ENCODE measurements around the gene PERCC1.
"Not testable (repeated sequence)": the region's sequence is repeated elsewhere in the genome, so short reads cannot be mapped to it uniquely, and the experiment has no call there.

The PERCC1 gene

DNA sequence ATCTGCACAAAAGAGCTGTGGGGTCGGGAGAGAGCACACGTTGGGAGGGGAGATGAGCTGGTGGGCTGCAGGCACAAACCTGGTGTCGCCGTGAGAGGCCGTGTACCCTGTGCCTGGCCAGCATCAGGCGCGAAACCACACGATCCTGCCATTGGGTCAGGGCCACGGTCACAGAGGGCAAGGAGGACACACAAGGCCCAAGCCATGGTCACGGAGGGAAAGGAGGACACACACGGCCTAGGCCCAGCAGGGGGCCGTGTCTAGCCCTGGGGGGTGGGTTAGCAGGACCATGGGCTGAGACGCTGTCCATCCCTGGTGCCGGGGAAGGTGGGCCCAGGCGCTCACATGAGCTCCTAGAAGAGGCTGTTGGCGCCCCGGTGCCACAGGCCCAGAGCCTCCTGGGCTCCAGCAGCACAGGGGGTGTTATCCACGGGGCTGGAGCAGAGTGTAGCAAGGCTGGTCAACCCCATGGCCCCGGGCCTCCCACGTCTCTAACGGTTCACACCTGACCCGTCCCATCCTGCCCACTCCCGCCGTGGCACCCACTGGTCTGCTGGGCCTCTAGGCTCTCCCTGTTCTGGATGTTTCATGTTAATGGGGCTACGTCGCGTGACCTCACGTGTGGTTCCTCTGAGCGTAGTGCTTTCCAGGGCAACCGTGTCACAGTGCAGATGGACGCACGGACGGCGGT is 21.0 kb downstream of the PERCC1 start:
- no peak for DNase-seq

DNA sequence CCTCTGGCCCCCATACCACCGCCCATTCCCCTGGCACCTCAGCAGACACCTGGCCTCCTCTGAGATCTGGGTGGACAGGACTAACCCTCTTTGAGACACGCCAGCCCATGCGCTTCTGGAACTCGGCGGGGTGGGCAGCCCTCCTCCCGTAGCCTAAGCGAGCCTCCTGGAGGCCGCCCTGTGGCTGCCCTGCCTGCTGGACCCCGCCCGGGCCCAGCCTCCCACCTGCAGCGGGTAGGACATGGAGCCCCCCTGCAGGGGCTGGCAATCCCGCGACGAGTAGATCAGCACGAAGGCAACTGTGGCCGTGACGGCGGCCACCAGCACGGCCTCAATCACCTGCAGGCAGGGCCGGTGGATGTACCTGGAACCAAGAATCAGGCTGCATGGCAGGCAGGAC is 21.7 kb downstream of the PERCC1 start:
- DNase-seq: no peak

DNA sequence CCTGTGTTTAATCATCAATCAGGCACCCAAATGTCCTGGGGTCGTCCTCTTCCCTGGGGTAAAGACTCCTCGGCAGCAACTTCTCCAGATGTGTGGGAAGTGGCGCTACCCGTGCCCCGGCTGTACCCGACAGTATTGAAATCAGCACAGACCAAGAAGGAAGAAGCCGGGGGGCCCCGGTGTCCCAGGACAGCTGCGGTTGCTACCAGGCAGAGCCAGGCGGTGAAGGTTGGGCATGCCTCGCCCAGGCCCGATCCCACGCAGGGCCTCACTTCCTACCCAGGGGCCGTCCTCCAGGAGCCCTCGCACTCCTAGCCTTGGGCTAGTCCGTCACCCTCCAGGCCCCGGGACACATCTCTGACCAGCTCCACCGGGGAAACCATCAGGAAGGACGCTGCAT is 22.4 kb downstream of the PERCC1 start:
- DNase-seq: no peak

DNA sequence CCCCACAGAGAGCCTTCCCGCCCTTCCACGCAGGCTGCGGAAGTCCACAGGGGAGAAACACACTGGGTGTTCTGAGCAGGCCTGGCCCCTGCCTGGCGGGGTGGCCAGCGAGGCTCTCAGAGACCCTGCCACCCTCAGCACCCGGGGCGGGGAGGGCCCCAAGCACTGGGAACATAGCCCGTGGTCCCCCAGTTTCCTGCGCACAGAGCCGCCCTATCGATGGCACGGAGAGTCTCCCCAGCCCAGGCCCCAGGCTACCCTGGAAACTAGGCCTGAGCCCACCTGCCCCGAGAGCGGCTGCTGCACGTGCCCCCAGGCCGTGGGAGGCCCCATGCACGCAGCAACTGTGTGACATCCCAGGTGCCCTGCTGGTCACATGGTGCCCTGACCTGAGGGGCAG is 23.7 kb downstream of the PERCC1 start:
- no peak for DNase-seq

DNA sequence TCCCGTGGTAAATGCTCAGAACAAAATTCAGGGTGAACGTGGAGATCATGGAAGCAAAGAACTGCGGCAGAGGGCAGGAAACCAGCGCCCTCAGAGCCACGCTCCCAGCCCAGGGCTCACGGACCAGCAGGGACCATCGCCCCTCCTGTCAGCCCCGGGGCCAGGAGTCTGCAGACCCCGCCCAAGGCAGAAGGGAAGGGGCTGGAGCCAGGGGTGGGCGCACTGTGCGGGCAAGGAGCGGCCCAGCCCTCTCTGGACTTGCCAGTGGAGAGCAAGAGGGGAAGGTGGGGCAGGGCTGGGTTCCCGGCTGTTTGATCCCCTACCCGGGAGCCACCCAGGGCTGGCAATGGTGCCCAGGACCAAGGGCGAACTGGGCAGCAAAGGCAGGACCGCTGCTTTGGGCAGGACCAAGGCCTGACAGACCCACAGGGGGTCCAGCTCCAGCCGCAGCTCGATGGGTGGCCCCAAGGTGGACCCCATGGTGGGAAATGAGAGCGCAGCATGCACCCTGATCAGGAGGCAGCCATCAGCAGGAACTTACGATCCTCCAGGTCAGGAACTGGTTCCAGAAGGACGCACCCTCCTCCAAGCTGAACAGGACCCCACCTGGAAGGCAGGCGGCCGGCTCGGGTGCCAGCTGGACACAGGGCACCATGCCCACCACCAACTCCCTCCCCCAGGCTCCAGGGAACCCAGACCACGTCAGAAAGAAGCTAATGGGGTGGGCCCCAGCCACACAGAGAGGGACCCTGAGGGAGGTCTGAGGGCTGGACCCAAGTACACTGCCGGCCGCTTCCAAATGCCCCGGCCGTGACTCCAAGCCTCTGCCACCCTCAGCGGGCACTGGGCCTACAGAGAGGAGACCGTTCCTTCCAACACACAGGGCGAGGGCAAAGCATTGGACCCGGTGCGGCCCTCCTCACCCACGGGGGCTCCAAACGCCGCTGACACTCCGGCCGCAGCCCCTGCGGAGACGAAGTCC is 24.6 kb downstream of the PERCC1 start:
- no peak for DNase-seq

DNA sequence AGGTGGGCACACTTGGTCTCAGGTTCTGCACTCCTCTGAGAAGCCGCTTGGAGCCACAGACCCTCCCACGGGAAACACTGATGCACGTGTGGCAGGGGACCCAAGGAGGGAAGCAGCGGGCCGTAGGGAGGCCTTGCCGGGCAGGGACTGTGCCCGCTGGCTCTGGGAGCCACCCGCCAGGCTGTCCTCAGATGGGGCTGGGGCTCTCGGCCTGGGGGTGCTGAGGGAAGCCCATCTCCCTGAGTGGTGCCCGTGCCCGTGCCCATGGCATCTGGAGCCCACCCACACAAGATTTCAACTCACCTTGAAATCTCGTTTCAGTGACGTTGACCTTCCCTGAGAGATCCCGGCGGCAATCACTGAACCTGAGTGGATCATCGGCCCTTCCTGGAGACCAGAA is 26.1 kb downstream of the PERCC1 start:
- no peak for DNase-seq

DNA sequence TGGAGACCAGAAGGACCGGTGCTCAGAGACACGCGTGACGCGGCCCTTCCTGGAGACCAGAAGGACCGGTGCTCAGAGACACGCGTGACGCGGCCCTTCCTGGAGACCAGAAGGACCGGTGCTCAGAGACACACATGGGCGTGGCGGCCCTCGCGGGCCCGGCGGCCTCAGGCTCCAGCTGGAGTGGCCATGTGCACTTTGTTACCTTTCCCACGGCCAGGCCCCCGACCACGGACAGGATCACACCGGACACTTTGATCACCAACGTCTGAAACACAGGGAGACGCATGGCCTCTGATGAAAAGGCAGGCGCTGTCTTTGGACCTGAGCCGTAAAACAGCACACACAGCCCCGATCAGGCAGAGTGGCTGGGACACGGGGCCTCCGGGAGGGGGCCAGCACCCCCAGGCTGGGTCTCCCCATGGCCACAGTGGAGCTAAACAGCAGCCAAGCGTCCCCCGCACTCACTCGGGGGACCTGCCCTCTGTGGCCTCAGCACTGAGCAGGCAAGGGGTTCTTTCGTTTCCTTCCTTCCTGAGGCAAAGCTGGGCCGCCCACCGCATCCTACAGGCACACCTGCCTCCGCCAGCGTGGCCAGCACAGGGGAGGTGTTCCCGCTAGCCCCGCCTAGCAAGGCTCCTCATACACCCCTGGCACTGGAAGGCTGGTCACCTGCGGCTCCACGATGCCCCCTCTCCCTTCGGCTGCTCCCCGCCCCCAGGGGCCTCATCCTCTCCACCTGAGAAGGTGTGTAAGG is 26.8 kb downstream of the PERCC1 start:
- DNase-seq: no peak

DNA sequence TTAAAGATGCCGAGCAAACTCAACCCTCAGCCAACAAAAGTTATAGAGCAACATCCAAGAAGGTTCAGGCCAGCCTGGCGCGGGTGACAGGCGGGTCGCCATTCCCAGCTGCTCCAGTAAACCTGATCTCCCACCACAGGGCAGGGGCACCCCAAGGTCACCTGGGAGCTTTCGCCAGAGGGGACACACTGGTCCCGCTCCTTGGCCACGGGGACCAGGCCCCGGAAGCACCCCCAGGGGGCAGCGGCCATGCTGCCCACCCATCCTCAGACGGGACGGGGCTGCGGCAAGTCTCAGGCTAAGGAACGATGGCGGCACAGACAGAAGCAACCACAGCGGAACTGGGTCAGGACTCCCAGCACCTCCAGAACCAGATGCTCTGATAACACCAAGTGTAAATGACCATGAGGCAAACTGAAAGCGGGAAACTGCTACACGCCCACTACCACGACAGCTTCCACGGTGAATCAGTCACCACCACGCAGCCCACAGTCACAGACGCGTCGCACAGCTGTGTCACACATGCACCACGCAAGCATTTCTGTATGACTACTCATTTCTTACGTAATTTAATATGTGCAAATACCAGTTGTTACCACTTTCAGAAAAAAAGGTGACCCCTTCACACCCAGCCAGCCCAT is 27.6 kb downstream of the PERCC1 start:
- DNase-seq: no peak

DNA sequence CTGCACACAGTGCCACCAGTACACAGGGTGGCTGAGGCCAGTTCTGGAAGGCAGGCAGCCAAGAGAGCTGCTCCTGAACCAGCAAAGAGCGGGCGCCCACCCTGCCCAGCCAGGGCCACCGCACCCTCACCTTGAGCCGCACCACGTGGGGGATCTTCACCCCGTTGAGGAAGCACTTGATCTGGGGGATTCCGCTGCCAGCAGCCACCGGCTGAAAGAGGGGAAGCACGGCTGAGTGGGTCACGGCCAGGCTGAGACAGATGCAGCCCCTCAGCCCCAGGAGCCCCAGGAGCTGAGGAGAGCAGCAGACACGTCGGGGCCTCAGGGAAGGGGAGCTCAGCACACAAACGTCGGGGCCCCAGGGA is 28.1 kb downstream of the PERCC1 start:
- DNase-seq: no peak

DNA sequence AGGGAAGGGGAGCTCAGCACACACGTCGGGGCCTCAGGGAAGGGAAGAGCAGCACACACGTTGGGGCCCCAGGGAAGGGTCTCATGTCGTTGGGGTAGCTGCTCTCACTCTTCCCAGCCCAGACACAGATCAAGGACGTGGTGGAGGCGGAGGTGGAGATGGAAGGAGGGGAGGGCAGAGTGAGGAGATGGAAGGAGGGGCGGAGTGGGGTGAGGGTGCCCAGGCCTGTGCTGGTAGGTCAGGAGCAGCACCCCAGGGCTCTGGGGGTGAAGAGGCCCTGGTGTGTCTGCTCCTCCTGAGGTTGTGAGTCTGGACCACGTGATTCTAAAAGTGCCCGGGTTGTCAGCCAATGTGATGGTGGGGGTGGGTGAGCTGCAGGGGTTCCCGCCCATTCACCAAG is 29.1 kb downstream of the PERCC1 start:
- DNase-seq: no peak

DNA sequence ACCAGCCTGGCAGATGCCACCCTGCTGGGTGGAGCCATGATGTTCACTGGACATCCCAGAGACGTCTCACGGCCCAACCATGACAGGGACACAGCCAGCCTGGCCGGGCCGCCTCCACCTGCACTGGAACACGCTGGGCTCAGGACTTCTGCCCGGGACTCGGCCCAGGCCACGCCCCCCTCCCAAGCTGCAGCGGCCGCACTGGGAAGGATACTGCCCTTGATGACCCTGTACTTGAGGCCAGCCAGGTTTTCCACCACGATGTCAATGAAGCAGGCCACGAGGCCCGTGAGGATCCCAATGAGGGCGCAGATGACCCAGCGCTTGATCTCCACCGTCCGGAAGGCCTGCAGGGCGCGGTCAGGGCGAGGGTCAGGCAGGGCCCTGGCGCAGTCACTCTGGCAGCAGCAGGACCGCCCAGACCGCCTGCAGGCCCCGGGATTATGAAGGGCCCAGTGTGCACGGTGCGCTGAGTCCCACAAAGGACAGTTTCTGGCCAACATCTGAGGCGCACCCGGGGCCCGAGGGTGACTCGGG is 29.8 kb downstream of the PERCC1 start:
- no peak for DNase-seq

DNA sequence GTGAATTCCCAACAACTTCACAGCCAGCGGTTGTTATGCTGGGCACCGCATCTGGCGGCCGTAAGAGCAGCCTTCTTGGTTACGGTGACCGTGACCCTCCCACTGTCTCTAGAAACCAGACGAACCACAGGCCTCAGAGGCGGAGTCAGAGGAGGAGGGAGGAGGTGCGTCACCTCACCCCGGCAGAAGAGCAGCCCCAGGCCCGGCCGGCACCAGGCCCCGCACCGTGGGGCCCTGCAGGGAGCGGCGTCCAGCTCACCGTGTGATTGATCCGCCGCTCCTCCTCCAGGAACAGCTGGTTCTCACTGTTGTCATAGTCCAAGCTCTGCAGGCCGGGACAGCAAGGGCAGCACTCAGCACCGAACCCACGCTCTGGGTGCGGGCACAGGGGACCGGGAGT is 30.3 kb downstream of the PERCC1 start:
- DNase-seq: no peak

DNA sequence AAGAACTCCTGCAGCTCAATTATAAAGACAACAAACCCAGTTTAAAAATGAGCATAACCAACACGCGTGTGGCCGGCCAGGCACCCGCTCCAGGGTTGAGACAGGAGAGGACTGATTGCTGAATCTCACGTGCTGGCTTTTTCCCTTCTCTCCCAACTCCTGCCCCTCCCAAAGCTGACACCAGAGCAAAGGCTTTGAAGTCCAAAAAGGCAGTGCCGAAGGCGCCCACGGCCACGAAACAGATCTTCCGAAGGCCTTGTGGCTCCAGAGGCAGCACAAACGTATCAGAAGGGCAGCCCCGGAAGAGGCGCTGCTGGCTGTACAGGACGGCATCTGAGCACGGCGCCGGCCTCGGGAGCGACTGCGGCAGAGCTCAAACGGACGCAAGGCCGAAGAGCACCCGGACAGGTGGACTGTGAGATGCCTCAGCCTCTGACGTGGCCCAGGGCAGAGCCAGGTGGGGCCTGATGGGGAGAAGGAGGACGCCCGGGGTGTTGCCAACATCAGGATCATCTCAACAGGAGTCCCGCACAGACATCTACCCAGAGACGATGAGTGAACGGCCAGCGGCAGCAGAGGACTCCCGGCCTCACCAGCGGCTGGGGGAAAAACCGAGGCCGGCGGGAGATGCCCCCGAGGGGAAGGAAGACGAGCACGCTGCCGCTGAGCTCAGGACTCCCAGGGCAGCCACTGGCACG is 33.5 kb downstream of the PERCC1 start:
- DNase-seq: no peak

DNA sequence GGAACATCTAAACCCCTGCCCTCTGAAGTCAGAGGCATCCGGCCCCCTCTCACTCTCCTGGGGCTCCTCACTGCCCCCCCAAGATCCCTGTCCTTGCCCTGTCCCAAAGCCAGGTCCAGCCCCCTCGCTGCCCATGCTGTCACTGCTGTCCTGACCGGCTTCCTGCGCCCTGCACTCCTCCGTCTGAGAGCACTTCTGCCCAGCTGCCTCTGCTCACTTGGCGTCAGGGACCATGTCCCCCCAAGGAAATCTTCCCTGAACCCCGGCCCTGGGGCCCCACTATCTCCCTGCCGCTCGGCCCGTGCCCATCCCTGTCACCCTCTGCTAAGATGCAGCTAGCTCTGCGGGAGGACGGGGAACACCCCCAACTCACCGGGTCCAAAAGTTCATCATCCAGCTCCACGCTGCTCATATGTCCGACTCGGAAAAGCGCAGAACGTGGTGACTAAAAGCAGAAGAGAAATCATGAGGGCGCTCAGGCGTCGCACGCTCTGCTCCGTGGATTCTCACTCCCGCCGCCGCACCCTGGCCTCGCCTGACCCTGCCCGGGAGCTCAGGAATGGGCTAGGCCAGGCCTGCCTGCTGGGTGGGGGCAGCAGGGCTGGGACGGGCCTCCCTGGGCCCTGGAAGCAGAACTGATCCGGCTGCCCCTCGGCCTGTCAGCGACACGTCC is 34.2 kb downstream of the PERCC1 start:
- no peak for DNase-seq

DNA sequence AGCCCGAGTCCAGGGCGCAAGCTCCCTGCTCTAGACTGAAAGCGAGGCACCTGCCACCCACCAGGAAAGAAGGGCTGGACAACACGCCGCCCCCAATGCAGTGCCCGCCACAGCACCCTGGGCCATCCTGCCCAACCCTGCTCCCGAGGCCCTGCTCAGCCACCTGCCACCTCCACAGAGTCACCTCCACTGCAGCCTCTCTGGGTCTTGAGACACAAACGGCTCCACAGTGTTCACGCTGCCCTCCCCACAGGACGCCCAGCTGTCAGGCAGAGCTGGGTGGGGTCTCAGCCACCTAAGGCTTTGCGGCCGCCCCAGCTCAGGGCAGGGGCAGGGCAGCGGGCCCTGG is 34.7 kb downstream of the PERCC1 start:
- no peak for DNase-seq

DNA sequence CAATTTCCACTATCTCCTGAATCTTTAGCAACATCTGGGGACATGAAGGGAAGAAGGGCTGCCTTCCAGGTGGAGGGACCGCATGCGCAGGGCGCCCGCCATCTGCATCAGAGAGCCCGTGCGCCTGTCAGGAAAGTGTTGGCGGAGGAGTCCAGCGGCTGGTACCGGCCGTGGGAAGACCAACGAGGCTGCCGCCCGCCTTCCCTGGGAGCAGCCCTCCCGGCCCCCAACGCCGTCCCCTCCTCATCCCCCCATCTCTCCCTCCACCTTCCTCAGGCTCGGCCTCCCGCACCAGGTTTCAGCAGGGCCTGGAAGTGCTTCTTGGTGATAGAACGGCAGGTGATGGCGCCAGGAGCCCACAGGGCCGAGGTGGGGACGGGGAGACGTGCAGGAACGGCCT is 35.2 kb downstream of the PERCC1 start:
- no peak for DNase-seq

DNA sequence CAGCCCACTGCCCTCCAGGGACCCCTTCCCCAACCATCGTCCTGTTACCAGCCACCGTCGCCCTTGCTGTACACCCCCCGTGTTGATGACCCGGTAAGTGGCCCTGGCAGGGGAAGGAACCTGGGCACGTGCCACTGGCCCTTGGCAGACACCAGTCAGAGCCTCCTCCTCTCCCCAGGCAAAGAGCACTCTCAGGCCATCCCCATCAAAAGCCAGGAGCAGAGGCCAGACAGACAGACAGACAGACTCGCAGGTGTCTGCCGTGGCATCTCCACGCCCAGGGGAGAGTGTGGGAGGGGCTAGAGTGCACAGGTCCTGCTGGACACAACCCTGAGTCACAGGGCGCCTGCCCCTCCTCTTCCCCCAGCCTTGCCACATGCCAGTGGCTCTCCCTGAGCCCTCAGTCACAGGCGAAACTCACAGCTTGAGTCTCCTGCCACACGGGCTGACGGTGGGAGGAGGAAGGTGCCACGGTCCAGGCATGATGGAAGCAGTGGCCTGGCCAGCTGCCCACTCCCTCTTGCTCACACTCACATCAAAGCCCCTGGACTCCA is 36.2 kb downstream of the PERCC1 start:
- no peak for DNase-seq

DNA sequence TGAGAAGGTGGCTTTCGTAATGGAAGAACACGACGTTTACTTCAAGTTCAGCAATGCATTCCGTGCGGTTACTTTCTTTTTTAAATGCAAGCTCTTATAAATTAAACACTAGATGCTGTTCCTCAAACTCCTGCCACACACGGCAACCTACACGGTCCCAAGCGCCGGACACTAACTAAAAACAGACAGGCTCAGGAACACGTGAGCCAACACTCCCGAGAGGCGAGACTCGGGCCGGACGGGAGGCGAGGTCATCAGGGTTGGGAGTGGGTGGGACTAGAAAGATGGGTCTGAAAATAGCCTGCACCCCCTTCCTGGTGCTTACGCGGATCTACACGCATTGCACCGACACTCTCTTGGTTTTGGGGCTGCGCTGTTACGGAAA is 37.5 kb downstream of the PERCC1 start:
- DNase-seq: no peak

DNA sequence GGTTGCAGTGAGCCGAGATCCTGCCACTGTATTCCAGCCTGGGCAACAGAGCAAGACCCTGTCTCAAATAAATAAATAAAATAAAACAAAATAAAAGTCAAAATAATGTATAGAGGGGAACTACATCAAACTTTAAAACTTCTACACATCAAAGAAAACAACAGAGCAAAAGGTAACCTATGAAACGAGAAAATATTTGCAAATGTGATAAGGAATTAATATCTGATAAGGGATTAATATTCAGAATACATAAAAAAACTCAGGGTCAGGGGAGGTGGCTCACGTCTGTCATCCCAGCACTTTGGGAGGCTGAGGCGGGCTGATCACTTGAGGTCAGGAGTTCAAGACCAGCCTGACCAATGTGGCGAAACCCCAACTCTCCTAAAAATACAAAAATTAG is 38.3 kb downstream of the PERCC1 start:
- DNase-seq: not testable (repeated sequence)

DNA sequence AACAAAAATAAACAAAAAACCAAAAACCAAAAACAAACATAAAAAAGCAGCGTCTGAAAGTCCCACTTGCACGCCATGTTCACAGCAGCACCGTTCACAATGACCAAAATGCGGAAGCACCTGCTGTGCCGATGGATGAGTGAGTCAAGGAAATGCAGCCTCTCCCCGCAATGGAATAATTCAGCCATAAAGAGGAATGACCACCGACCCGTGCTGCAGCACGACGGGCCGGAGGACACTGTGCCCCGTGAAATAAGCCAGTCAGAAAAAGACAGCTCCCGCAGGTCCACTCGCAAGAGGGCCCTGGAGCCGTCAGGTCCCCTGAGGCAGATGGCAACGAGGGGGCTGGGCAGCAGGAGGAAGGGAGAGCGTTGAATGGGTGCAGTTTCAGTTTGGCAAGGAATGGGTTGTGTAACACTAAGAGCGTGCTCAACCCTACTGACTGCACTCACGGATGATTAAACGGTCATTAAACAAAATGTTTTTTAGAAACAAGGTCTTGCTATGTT is 38.9 kb downstream of the PERCC1 start:
- no peak for DNase-seq

Measured in cerebellar nuclear complex (tissue), 1 donor.